SHP77 treated with DMSO at 0.1 percent for 48 hours (cell line): ENCODE results near the gene EFNB2.
A peak's percentile ranks its signal among the peaks of the same experiment; 100 is the strongest.

Experiments used
- DNase-seq: peaks from one replicate; lab custom pipeline; 2025; lab: John Stamatoyannopoulos, UW

The EFNB2 gene

DNA sequence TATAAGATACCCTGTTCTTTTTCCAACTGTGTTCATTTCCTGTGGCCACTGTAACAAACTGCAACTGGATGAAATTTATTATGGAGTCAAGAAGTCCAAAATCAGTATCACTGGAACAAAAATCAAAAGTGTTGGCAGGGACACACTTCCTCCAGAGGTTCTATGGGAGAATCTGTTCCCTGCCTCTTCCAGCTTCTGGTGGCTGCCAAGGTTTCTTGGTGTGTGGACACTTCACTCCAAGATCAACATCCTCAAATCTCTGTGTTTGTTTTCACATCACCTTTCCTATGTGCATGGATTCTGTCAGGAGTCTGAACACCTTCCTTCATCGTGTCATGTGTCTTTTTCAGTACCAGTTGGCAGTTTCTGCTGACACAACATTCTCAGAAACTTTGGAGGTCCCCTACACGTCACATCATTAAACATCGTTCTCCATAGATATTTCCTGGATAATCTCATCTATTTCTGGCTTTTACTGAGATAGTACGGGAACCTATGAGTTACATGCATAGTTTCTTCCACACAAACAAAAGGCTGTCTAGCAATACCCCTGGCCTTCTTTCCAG is 15.2 kb upstream of the EFNB2 start:
- no peak for DNase-seq

DNA sequence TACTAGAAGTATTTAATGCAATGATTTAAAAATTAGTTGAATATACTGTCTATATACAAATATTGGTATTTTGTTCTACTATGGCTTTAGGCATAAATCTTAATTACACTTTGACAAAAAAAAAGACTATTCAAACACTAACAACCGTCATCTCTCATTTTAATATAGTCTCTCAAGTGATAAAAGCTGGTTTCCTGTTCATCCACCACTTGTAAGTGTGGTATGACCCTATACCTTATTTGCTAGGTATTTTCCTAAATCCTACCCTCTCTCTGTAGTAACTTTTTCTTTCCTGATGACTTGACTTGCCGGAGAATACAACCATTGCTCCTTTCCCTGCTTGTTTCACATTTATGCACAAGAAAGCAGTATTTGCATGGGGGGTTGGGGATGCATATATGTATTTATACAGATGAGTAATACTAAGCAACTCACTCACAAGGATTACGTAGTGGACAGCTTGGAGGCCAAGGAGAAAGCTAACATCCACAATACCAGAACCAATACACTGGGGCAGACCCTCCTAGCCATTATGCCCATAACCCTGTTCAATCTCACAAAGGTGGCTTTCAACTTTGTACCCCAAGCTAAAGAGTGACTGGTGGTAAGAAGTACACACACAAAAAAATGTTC is 12.7 kb upstream of the EFNB2 start:
- no peak for DNase-seq

DNA sequence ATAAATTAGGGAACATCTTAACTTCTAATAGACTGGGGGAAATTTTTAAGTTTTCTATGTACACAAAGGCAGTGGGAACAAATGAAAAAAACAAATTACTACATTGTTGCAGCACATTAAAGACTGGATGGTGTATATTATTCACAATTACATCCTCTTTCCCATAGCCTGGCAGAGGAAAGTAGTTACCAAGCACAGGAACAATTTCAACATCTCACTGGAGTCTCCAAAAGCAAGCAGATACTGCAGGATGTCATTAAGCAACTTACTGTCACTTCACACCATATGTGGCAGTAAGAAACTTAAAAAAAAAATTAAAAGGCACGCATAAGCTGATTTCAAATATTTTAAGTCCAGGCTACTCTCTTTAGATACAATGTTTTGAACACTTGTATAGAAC is 6.4 kb upstream of the EFNB2 start:
- no peak for DNase-seq

DNA sequence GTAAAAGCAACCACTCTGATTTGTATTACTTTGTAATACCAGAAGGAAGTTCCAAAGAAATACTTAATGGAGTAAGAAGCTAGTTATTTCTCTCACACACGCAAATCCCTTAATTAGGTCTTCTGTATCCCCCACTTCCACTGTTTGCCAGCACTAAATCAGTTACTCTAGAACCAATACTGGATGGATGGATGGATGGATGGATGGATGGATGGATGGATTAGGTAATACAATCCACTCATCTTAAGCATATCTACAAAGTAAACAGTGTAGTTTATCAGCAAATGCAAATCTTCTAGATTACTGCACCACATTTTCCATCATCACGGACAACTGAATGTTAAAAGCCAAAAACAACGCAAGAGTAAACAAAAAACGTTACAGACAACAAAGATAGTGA is 5.2 kb upstream of the EFNB2 start:
- no peak for DNase-seq

DNA sequence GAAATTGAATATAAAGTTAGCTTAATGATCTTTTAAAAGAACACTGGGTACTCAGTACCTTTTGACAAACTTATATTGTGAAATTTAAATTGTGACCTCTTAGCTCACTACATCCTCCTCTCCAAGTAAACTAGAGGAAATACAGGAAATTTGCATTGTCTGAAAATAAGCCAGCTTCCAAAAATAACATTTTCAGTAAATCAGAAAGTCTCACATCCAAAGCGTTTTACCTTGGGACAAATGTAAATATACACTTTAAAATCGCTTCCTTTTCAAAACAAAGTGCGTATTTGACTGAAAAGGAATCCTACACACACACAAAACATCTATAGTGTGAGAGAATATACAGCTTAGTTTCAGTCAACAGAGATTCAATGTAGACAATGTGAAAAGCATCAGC is 2.1 kb upstream of the EFNB2 start:
- no peak for DNase-seq

DNA sequence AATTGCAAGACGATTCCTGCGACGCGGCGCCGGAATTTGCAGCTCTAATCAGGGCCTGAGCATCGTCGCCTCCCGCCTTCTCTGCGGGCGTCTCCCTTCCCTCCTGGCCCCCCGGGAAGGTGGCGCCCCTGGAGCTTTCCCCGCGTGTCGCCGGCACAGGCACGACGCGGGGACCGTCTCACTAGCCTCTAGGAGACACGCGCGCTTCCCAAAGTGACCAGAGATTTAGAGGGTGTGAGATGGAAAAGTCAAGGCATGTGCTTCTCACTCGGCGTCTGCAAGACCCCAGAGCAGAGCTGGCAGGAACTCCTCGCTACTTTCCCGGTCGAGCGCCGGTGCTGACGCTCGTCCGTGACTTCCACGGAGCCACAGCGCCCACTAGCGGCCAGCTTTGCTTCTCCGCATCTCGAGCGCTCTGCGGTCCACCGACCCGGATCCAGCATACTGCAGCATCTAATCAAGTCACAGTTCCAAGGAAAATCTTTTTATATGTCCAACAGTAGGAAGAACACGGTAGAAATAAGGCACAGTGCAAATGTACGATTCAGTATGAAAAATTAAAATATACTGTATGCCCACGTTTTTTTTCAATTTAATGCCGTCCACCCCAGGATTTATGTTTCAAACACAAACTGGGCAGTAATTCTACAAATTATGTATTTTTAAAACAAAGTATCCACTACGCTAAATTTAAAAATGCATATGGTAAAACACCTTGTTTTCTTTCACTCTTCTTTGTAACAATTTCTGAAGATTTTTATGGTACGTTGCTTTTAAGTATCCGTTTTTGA is 977 bp upstream of the EFNB2 start:
- peak; percentile 81 for DNase-seq

DNA sequence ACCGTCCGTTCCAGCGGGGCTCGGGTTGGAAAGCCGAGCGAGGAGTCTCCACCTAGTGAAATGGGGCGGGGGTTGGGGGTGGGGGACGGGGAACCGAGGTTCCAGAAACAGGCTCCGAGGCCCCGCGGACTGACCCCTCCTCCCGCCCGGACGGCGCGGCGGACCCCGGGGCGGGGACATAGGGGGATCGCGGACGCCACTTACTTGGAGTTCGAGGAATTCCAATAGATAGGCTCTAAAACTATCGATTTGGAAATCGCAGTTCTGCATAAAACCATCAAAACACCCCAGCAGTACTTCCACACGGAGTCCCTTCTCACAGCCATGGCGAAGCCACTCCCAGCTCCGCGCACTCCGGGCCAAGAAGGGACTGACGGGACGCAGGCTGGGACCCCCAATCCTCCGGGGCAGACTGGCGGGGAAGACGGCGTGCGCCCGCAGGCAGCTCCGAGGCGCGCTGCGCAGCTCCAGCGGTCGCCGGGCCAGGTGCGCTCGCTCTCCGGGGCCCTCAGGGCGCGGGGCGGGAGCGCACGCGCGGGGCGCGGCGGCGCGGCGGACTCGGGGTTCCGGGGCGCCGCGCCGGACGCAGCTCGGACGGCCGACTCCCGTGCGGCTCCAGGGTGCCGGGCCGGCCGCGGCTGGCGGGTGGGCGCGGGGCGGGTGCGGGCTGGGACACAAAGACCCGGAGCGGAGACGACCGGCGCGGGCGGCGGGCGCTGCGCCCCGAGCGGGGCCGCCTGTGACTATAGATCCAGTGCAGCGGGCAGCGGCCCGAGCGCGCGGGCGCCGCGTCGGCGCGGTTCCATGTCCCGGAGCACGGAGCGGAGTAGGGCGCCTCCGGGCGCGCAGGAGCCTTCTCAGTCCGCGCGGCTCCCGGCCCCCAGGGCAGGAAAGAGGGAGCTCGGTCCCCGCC is 567 bp downstream of the EFNB2 start:
- no peak for DNase-seq

DNA sequence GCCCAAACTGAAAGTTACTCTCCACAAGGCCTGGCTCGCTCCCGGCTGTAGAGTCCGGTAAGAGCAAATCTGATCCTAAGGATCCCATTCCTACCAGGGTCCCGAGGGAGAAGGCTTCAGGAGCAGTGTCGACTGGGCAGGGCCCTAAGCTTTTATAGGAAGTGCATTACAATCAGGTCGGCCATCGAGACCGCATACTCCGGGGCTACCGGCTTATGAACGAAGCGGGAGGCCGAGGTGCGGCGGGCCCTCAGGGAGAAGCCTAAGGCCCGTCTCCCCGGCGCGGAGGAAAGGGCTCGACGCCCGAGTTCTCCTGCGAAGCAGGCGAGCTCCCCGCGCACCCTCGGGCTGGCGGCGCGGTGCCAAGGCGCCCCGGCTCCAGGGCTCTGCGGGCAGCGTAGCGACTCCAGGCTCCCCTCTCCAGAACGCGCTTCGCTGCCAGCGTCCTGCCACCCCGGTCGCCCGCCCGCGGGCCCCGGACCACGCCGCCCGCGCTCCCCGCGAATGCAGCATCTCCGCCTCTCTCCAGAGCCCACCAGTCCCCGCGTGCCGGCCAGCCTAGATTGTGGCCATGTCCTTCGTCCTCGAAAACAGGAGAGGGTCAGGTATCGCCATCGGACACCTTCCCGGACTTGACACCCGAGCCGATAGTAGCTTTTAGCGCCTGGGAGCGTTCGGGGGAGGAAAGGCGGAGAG is 1.4 kb downstream of the EFNB2 start:
- DNase-seq, result no peak

DNA sequence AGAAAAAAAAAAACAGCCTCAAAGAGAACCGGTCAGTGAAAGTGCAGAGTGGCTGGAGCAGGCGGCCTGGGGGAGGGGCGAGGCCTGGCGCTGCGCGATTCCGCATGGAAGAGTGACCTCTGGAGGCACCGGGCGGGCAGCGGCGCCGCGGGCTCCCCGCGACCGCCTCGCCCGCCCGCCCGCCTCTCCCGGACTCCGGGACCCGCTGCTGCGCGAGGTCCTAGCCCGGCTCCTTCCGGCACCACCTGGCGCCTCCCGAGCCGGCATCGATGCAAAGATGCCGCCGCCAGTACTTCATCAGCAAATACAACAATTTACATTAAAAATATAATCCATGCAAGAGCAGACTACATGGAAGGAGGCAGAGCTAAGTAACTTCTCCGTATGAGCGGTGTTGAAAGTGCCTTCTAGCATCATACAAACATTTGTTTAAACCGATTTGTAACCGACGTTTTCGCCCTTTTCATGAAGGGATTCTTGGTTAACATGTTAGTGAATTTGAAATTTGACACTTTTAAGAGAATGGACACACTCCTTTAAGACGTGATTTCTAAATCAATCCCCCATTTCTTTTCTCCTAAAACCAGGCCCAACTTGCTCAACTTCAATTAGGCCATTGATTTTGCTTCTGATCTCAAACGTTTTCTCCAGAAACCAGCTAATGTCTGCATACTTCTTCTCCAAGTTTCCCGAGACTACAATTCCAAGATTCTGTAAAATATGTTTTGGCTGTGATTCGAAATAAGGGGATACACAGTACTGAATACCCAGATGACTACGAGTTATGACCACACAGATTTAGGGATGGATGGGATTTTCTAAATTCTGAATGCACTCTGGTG is 2.1 kb downstream of the EFNB2 start:
- DNase-seq, result peak; percentile 66

DNA sequence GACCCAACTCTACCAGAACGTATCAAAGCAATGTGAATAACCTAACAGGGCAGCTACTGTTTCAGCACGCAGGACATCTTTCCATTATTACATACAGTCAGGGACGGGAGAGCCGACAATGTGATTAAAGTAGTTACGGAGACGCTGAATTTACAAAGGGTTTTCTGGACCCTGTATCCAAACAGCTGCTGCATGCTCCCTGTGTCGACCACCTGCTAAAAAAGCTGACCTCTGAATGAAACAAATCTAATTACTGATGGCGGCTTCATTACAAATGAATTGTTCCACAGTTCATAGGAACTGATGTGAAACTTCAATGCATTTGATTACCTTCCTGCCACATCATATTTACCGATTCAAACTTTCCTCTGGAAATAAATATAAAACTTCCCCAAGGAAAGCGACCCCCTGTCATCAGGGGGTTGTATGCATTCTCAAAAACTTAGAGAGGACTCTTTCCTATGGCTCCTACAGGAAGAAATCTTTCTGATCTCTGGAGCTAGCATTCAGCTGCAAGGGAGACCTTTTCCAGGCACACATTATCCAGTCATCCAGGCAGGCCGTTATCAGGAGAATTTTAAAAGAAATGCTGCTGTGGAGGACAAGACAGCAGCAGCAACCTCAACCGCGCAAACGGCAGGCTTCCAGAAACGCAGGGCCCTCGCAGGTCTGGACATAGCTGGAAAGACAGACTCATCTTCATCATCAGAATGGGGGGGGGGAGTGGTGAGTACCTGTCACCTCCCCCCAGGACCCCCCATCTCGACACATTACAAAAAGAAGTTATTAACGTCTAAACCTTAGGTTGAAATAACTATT is 3.1 kb downstream of the EFNB2 start:
- no peak for DNase-seq

DNA sequence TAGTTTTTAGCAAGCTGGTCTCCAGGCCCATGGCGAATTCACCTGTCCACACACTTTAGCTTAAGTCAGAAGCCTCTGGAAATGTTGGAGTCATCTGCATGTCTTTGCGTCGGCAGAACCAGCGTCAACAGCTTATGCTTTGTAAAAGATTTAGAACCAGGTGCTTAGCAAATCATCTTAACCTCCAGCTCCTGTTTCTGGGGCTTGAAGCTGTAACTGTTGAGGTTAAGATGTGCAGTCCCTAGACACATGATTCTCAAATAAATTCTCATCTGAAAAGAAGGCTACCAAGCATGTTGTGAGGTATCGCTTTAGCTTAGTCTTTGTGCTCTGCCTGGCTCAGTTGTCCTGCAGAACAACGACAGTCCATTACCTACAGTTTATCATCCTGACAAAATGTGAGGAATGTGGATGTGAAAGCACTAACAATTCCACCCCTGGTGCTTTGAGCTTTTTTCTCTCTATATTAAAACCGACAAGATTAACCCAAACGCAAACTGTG is 4.4 kb downstream of the EFNB2 start:
- DNase-seq, result no peak

DNA sequence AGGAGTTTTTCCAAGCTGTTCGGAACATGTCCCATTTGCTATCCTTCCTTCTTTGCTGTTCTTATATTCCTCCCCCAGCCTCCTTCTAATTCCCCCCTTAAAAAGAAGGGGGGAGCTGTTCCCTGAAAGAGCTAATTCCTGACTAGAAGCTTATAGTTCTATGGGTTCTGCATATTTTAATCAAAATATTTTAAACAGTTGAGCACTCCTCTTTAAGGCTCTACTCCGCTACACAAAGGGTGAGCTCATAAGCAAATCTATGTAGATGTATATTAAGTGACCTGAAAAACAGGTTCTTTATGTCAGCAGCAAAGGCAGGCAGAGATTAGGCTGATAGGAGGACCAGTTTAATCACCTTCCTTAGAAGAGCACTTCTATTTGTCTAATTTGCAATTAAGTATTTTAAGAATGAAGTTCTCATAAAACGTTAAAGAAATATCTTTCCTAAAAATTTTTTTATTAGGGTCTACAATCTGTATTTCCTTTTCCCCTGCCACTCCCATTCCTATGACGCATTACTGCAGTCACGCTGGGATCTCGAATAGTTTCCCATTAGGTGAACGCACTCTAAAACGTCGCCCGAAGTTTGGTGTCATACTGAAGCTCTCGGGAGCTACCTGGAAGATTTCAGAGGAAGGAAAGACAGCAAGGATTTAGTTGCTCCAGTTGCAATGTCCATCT is 5.2 kb downstream of the EFNB2 start:
- no peak for DNase-seq

DNA sequence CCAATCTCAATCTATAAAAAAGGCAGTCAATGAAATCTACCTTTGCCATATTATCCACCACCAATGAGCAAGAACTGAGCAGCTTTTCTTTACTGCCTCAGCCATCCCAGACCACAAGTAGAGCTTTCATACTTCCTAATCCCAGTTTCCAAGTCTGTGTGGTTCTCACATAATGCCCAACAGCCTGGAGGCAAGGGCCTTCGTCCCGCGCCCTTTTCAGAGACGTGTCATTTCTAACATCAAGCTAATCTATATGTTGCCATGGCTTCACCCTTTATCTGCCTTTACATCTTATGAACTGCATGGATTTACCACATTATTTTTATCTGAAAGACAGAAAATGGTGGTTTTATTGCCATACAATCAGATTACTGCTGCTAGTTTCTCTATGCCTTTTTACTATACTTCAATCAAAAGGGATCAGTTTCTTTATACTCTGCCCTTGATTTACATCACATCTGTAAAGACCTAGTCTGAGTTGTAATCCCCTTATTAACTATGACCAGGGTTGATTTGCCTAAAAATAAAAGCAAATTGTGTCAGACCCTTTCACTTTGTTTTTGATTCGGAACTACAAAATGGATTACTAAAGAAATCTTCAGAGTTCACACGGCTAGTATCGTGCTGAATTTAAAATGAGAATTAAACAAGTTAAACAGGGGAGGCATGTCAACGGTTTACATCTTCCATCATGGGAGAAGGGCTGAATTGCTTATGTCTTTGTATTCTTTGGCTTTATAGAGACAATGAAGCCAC is 5.9 kb downstream of the EFNB2 start:
- no peak for DNase-seq

DNA sequence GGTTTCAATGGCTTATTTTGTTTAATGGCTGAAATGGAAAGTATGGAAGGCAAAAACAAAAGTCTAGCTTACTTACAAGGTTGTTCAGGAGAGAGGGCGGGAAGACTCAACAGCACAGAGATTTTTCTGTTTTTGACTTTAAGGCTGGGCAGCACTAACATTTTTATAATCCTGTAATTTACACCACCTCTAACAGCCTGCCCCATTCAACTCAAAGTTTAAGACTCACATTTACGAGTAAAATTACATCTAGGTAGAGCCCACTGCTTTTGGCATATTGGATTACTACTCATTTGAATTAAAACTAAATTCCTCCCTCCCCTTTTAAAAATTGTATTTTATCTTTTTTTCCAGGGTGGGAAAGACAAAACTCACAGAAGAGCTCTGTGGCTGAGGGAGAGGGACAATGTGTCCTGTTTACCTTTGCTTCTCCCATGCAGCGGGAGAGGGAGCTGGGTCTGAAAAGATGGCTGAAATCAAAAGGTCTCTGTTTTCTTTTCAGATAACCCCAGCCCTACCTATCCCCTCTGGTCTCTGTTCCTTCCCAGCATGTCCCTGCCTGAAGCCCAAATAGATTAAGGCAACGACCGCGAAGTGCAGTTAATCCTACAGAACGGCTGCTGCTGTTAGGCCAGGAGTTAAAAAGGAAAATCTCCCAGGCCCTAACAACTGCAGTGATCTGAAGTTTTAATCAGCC is 6.6 kb downstream of the EFNB2 start:
- no peak for DNase-seq

DNA sequence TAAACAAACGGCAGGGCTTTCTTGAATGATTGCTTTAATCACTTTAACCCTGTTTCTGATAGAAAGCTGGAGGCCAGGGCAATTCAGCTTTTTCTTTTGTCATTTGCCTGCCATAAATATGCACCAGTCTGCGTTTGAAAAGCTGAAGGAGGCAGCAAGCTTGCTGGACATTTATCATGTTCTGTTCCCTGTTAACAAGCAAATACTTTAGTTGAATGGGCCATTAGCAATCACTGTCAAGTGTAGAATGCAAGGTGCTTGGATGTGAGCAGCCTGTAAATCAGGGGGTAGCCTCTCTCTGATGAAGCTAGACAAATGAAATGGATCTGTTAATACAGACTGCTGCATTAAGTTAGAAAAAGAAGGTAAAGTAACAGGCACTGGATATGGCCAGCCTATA is 7.6 kb downstream of the EFNB2 start:
- no peak for DNase-seq

DNA sequence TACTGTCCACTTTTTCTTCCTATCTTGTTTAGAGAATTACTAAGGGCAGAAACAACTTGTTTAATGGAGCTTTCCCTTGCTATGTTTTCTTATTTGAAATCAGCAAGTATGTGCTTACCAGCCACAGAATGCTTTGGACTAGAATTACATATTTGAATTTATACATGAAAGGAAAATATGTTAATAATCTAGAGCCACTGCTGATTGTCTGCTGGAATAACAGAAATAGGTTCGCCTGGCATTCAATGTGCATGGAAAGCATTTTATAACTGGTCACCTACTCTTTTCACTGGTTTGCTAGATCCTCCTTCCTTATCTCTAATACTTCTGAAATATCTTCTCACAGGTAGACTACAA is 8.0 kb downstream of the EFNB2 start:
- no peak for DNase-seq

DNA sequence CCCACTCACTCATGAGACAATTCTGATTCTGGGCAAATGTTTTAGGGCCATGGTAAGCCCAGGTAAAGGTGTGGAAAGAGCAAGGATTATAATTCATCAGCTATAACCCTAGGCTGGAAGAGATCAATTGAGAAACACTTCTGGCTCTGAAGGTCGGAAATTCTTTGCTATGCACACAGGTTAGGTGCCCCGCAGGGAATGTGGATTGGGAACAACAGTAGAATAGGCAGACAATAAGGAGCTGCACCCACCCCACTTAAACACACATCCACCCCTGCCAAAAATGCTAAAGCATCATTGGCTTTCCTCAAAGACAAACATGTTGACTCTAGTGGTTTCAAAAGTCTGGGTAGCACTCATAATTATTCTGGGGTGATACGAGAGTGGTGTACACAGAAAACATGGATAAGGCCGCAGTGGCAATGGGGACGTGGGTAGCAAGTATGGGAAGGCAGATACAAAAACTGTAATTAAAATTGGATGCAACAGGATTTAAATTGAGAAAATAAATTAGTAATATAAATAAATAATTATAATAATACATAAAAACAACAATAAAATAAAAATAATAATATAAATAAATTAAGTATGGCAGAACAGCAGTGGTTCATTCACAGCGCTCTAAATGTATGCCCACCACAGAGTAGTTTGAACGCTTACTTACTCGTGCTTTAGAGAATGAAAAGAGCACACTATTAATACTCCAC is 8.6 kb downstream of the EFNB2 start:
- DNase-seq, result no peak
